Esophagus mucosa (tissue), 1 donor: ENCODE results near the gene SMYD3. TPM values are rescaled to one million over a fixed set of nuclear protein-coding genes. Genes with fewer than 3 reads are reported as not detected.
"Not testable (repeated sequence)": the region's sequence is repeated elsewhere in the genome, so short reads cannot be mapped to it uniquely, and the experiment has no call there.

Experiments
- ATAC-seq: fragments of 200-7000 bp; cut with Tn5 transposase; one replicate; pipeline ENCODE4 v1.9.1; 2020
- total RNA-seq: library from RNA; stranded (reverse); gene quantifications from one replicate; pipeline ENCODE4 v1.2.4, GENCODE V29; 2023
- donor health status: DM: yes; HTN: yes; CAD: no.

SMYD3 gene
- total RNA-seq, 1 donor from 2014 or later: 6.9 TPM

- ATAC-seq: no peak
These were observed 155.4 kb downstream of the SMYD3 start for GRCh38 chr1:246351721-246352120.

GRCh38 chr1:246350745-246351144, 156.3 kb downstream of the SMYD3 start:
- ATAC-seq: no peak

GRCh38 chr1:246343937-246344336, 163.1 kb downstream of the SMYD3 start:
- no peak for ATAC-seq

- no peak for ATAC-seq
These were observed 163.8 kb downstream of the SMYD3 start for GRCh38 chr1:246343251-246343650.

GRCh38 chr1:246338546-246338945, 168.5 kb downstream of the SMYD3 start:
- no peak for ATAC-seq

- ATAC-seq: no peak
These were observed 169.0 kb downstream of the SMYD3 start for GRCh38 chr1:246338098-246338497.

GRCh38 chr1:246335151-246335550, 171.9 kb downstream of the SMYD3 start:
- no peak for ATAC-seq

DNA sequence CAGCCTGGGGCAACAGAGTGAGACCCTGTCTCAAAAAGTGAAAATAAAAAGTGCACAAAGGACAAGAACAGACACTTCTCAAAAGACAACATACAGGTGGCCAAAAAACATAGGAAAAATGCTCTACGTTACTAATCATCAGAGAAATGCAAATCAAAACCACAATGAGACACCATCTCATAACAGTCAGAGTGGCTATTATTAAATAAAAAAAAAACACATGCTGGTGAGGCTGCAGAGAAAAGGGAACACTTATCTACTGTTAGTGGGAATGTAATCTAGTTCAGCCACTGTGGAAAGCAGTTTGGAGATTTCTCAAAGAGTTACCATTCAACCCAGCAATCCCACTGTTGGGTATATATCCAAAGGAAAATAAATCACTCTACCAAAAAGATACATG, 173.2 kb downstream of the SMYD3 start:
- ATAC-seq: no peak

GRCh38 chr1:246332078-246332477, 175.0 kb downstream of the SMYD3 start:
- ATAC-seq: no peak

DNA sequence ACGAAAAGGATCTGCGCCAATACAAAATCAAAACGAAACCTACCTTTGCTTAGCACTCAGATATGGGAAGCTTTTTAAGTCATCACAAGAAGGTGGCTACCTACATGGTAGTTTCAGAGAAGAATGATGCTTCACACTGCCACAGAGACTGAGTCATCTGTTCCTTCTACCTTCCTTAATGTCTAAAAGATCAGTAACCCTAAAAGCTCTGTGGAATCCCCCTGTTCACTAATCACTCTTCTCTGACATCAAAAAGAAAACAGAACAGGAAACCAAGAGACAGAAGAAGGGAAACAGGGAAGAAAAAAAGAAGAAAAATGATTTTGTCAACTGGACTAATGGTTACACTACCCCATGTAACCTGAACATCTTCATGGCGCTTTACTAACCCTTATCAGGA, 177.2 kb downstream of the SMYD3 start:
- no peak for ATAC-seq

GRCh38 chr1:246329292-246329691, 177.8 kb downstream of the SMYD3 start:
- ATAC-seq: not testable (repeated sequence)

GRCh38 chr1:246324711-246325110, 182.4 kb downstream of the SMYD3 start:
- peak; percentile 42 for ATAC-seq

DNA sequence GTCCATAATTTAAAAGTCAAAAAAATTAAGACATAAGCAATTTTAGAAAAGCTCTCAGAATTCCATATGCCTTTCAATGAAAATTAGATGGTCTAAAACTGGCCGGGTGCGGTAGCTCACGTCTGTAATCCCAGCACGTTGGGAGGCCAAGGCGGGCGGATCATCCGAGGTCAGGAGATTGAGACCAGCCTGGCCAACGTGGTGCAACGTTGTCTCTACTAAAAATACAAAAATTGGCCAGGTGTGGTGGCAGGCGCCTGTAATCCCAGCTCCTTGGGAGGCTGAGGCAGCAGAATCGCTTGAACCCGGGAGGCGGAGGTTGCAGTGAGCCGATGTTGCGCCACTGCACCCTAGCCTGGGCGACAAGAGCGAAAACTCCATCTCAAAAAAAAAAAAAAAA, 183.0 kb downstream of the SMYD3 start:
- not testable (repeated sequence) for ATAC-seq

- ATAC-seq: no peak
These were observed 186.8 kb downstream of the SMYD3 start for GRCh38 chr1:246320286-246320685.

DNA sequence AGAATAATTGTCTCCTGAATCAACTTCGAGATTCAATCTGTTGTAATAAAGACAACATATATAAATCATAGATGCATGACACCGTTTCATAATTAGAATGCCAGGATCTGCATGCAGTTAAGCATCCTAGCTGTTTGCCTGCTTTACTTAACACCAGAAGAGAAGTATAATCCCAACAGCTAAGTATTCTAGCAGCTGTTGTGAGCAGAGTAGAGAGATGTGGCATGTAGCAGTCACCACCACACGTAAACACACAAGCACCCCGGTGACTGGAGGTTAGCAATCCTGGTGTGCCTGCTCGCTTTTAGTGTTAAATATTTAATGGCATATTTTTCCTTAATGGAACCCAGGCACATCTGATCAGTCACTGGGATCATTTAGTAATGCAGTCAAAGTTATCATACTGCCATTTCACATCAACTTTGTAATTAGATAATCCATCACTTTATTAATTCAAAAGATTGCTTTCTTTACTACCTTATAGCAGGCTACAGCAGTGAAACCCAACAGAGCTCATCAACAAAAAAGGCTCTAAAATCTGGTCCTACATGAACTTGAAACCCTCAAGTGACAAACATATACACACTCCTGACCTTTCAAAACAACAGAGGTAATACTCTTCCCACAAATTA, 187.9 kb downstream of the SMYD3 start:
- no peak for ATAC-seq

GRCh38 chr1:246318622-246319021, 188.5 kb downstream of the SMYD3 start:
- no peak for ATAC-seq

DNA sequence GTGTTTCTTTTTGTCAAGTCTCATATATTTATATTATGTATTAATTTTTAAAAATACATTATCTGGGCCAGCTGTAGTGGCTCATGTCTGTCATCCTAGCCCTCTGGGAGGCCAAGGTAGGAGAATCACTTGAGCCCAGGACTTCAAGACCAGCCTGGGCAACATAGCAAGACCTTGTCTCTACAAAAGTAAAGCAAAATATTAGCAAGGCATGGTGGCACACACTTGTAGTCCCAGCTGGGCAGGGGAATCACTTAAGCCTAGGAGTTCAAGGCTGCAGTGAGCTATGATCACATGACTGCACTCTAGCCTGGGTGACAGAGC, 189.1 kb downstream of the SMYD3 start:
- no peak for ATAC-seq

GRCh38 chr1:246317332-246318035, 189.6 kb downstream of the SMYD3 start:
- ATAC-seq: no peak

- no peak for ATAC-seq
These were observed 195.6 kb downstream of the SMYD3 start for GRCh38 chr1:246311461-246311860.

- no peak for ATAC-seq
These were observed 197.7 kb downstream of the SMYD3 start for GRCh38 chr1:246309247-246309884.

GRCh38 chr1:246308533-246309075, 198.5 kb downstream of the SMYD3 start:
- no peak for ATAC-seq

DNA sequence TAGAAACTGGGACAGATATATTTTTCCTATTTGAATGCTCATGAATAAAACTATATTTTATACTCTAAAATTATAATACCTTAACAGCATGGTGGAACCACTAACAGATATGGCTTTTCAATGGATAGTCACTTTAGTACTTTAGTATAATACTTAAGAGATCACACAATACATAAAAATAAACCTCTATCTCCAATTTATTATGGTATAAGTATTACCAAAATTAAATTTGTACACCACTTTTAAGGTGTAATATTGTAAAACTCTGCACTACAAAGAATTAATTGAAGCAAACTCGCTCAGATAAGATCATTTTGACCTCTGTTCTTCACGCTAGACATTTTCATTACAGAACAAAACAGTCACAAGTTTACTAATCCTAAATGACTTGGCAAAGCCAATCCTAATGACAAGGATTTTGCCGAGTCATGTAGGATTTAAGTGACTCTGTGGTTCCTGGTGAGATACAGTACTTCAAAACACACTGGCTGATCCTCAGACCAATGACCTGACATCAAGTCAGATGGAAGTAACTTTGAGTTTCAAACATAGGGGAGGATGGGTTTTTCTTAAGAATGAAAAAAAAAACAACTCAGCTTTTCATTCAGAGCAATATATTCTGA, 200.6 kb downstream of the SMYD3 start:
- ATAC-seq: no peak

DNA sequence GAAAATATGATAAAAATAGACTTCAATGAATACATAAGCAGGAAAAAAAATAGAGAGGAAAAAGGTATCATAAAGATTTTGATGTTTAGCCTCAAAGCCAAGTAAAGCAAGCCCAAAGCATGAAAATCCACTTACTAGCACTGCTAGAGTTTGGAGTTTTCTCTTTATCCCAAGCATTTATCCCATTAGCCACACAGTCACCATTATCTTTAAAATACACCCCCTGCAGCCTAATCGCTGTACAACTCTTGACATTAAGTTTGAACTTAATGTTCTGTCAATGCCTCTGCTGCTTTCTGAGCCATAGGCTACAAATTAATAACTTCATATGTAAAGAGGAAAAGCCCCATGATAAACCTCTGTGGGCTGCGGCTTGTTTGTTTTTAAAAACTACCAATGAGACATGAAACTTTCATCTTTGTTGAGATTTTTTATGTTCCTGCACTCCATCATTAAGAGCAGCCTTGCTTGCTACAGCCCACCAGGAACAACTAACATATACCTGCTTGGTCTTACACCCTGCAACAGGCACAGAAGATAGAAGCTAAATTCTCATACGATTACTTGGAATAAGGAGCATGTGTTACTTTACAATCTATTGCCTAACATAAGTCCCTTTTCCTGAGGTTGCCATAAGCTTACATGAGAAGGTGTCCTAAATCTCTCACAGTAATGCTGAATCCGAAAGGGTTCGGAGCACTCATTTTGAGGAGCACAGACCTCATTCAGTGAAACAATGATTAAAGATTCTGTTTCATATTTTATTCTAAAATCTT, 202.4 kb downstream of the SMYD3 start:
- ATAC-seq: no peak
